ENCODE data around the gene SLIT3.
A peak's percentile ranks its signal among the peaks of the same experiment; 100 is the strongest.

Gene SLIT3

GRCh38 chr5:168740811-168741213, 560.1 kb downstream of the SLIT3 start:
- no peak for DNase-seq (ENCODE audit: low read depth, low spot score)
- H3K4me3 ChIP-seq (ENCODE audit: low read length), result no peak overlapping the region

GRCh38 chr5:168740092-168740800, 560.7 kb downstream of the SLIT3 start:
- H3K4me3 ChIP-seq (ENCODE audit: low read length), result no peak overlapping the region
- no peak for DNase-seq (ENCODE audit: low read depth, low spot score)

- DNase-seq (ENCODE audit: low read depth, low spot score), result no peak
Observed at GRCh38 chr5:168737066-168737465, 563.9 kb downstream of the SLIT3 start.

GRCh38 chr5:168736281-168736831, 564.6 kb downstream of the SLIT3 start:
- no peak overlapping the region for H3K4me3 ChIP-seq (ENCODE audit: low read length)

More at GRCh38 chr5:168737066-168737465, 563.9 kb downstream of the SLIT3 start:
- H3K4me3 ChIP-seq (ENCODE audit: low read length), result no peak overlapping the region

GRCh38 chr5:168734620-168735300, 566.2 kb downstream of the SLIT3 start:
- peak; percentile 44 for DNase-seq (ENCODE audit: low read depth, low spot score)
- no peak overlapping the region for H3K4me3 ChIP-seq (ENCODE audit: low read length)

More at GRCh38 chr5:168736281-168736831, 564.6 kb downstream of the SLIT3 start:
- DNase-seq (ENCODE audit: low read depth, low spot score), result no peak

GRCh38 chr5:168734119-168734518, 566.8 kb downstream of the SLIT3 start:
- no peak overlapping the region for H3K4me3 ChIP-seq (ENCODE audit: low read length)
- no peak for DNase-seq (ENCODE audit: low read depth, low spot score)

GRCh38 chr5:168728546-168729211, 572.3 kb downstream of the SLIT3 start:
- H3K4me3 ChIP-seq (ENCODE audit: low read length), result no peak overlapping the region
- DNase-seq (ENCODE audit: low read depth, low spot score), result no peak

GRCh38 chr5:168727547-168727946, 573.4 kb downstream of the SLIT3 start:
- no peak for DNase-seq (ENCODE audit: low read depth, low spot score)
- no peak overlapping the region for H3K4me3 ChIP-seq (ENCODE audit: low read length)

- H3K4me3 ChIP-seq (ENCODE audit: low read length), result no peak overlapping the region
- DNase-seq (ENCODE audit: low read depth, low spot score), result no peak
Observed at GRCh38 chr5:168726342-168726741, 574.6 kb downstream of the SLIT3 start.

GRCh38 chr5:168724227-168724626, 576.7 kb downstream of the SLIT3 start:
- H3K4me3 ChIP-seq (ENCODE audit: low read length), result no peak overlapping the region
- DNase-seq (ENCODE audit: low read depth, low spot score), result no peak

GRCh38 chr5:168723037-168723436, 577.9 kb downstream of the SLIT3 start:
- no peak for DNase-seq (ENCODE audit: low read depth, low spot score)
- no peak overlapping the region for H3K4me3 ChIP-seq (ENCODE audit: low read length)

GRCh38 chr5:168721966-168722365, 579.0 kb downstream of the SLIT3 start:
- no peak overlapping the region for H3K4me3 ChIP-seq (ENCODE audit: low read length)
- DNase-seq (ENCODE audit: low read depth, low spot score), result no peak

GRCh38 chr5:168721002-168721753, 579.8 kb downstream of the SLIT3 start:
- H3K4me3 ChIP-seq (ENCODE audit: low read length), result no peak overlapping the region
- no peak for DNase-seq (ENCODE audit: low read depth, low spot score)

- no peak for DNase-seq (ENCODE audit: low read depth, low spot score)
- H3K4me3 ChIP-seq (ENCODE audit: low read length), result no peak overlapping the region
Observed at GRCh38 chr5:168720575-168720974, 580.4 kb downstream of the SLIT3 start.

GRCh38 chr5:168714046-168714445, 586.9 kb downstream of the SLIT3 start:
- DNase-seq (ENCODE audit: low read depth, low spot score), result no peak
- H3K4me3 ChIP-seq (ENCODE audit: low read length), result no peak overlapping the region

- H3K4me3 ChIP-seq (ENCODE audit: low read length), result no peak overlapping the region
- DNase-seq (ENCODE audit: low read depth, low spot score), result no peak
Observed at GRCh38 chr5:168713051-168713450, 587.9 kb downstream of the SLIT3 start.

GRCh38 chr5:168712280-168712924, 588.5 kb downstream of the SLIT3 start:
- DNase-seq (ENCODE audit: low read depth, low spot score), result peak; percentile 6
- H3K4me3 ChIP-seq (ENCODE audit: low read length), result no peak overlapping the region

- DNase-seq (ENCODE audit: low read depth, low spot score), result no peak
- H3K4me3 ChIP-seq (ENCODE audit: low read length), result no peak overlapping the region
Observed at GRCh38 chr5:168710706-168711105, 590.2 kb downstream of the SLIT3 start.

All from Jurkat, Clone E6-1 (cell line).